ENCODE results near the gene RPN1.
A peak's percentile ranks its signal among the peaks of the same experiment; 100 is the strongest.

The RPN1 gene

DNA sequence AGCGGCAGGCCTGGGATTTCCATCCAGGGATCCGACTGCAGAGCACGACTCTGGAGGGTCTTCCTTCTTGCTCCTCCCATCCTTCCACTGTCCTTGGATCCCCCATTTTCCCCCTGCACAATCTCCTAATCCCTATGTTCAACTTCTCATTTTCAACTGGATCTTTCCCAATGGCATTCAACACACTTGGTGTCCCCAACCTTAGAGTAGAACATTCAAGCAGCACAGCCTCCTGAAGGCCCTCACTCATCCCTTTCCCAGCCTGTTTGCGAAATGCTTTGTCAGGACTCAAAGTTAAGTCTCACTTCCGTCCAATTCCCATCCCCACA is 32.3 kb downstream of the RPN1 start:
- Histone ChIP-seq H3K4me3 (ENCODE audit: low read length) (peak overlapping the region; percentile 85), H3K36me3 (ENCODE audit: control insufficient read depth, insufficient read depth, low read length, severe bottlenecking) (peaks cover 46% of the 10 kb centered on the region), H3K4me1 (ENCODE audit: control insufficient read depth, insufficient read depth, low read length) (peaks cover 26% of the 10 kb centered on the region), H3K9me3 (ENCODE audit: control insufficient read depth, low read length) (no peaks in the 10 kb centered on the region), H3K27me3 (replicated peaks; ENCODE audit: control insufficient read depth, insufficient read depth, low read length) (no peaks in the 10 kb centered on the region), H3K9ac (ENCODE audit: low read length) (peak overlapping the region; percentile 92)
- no peak for DNase-seq (ENCODE audit: low read depth)

DNA sequence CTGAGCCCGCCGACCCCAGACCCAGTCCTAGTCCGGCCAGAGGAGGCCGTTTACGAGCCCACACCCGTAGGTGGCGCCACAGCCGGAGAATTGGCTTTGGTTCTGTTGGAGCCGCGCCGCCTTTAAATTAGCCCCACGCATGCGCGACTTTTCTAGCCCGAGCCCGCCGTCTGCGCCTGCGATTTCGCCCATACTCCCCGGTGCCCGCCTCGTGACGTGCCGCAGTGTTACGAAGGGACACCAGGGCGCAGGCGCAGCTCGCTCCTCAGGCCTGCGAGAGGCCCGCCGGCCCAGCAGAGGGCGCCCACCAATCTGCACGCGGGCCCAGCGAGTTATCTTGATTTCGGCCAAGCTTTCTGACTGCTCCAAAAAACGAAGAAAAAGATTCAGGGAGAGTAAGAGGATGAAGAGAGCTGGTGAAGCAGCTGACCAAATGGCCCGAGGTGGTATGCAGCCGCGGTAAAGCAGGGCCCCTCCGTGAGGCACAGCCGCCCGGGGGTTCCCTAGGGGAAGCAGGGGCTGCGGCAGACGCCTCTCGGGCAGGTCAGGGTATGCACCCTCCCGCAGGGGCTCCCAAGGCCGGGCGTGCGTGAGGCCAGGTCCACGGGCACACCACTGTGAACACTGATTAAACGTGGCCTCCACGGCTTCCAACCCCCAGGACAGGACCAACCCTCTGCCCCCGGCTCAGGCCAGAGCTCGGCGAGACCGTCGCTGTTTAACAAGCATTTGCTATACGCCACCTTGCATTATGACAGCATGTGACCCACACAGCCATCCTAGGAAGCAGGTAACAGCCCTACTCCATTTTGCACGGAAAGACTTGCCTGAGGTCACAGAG is 32.8 kb downstream of the RPN1 start:
- no peaks in the 10 kb centered on the region for H3K27me3 ChIP-seq (replicated peaks; ENCODE audit: control insufficient read depth, insufficient read depth, low read length)
- peaks cover 24% of the 10 kb centered on the region for H3K4me1 ChIP-seq (ENCODE audit: control insufficient read depth, insufficient read depth, low read length)
- no peaks in the 10 kb centered on the region for H3K9me3 ChIP-seq (ENCODE audit: control insufficient read depth, low read length)
- peak overlapping the region; percentile 85 for H3K4me3 ChIP-seq (ENCODE audit: low read length)
- peaks cover 44% of the 10 kb centered on the region for H3K36me3 ChIP-seq (ENCODE audit: control insufficient read depth, insufficient read depth, low read length, severe bottlenecking)
- DNase-seq (ENCODE audit: low read depth): peak; percentile 100
- H3K9ac ChIP-seq (ENCODE audit: low read length): peak overlapping the region; percentile 92

DNA sequence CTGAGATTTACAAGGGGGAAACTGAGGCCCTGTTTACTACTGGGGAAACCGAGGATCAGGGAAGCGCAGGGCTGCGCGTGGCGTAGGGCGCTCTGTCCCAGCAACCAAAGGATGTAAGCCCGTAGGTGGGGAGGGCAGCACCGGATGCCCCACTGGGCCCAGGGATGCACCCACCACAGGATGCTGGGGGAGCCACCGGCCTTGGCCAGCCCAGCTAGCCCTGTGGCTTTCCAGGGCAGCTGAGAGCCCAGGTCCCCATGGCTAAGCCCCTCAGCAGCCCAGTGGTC is 33.4 kb downstream of the RPN1 start:
- Histone ChIP-seq H3K4me3 (ENCODE audit: low read length) (peak overlapping the region; percentile 85), H3K36me3 (ENCODE audit: control insufficient read depth, insufficient read depth, low read length, severe bottlenecking) (peaks cover 40% of the 10 kb centered on the region), H3K27me3 (replicated peaks; ENCODE audit: control insufficient read depth, insufficient read depth, low read length) (no peaks in the 10 kb centered on the region), H3K9ac (ENCODE audit: low read length) (peak overlapping the region; percentile 92), H3K4me1 (ENCODE audit: control insufficient read depth, insufficient read depth, low read length) (peaks cover 24% of the 10 kb centered on the region), H3K9me3 (ENCODE audit: control insufficient read depth, low read length) (no peaks in the 10 kb centered on the region)
- DNase-seq (ENCODE audit: low read depth): no peak

DNA sequence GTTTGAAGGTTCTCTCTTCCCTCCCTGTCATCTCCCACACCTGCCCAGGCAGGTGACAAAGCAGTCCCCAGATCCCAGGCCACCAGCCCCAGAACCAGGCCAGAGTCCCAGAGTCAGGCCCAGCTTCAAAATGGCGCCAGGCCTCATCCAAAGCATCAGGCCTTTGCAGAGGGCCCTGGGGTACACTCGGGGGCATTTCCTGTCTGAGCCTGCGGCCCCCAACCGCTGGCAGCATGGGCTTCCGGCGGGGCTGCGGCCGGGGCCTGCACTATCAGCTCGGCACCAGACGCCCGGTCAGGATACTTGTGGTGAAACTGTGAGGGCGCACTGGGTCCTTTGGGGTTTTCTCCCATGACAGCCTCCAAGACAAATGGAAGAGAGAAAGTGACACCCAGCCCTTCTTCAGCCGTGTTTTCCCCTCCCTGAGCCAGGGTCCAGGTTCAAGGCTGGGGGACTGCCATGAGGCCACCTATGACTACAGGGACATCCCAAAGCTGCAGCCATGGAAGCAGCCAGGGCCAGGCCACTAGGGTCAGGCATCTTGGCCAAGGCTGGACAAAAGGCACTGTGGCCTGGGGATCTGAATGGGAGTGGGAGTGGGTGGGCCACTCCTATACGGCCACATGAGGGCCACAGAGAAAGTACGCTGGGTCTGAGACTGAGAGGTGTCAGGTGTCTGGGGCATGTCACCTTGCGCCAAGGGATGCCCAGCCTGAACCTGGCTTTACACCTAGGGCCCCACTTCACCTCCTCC is 33.9 kb downstream of the RPN1 start:
- Histone ChIP-seq H3K4me1 (ENCODE audit: control insufficient read depth, insufficient read depth, low read length) (peaks cover 24% of the 10 kb centered on the region), H3K36me3 (ENCODE audit: control insufficient read depth, insufficient read depth, low read length, severe bottlenecking) (peaks cover 35% of the 10 kb centered on the region), H3K27me3 (replicated peaks; ENCODE audit: control insufficient read depth, insufficient read depth, low read length) (no peaks in the 10 kb centered on the region), H3K9ac (ENCODE audit: low read length) (peak overlapping the region; percentile 92), H3K4me3 (ENCODE audit: low read length) (peak overlapping the region; percentile 85), H3K9me3 (ENCODE audit: control insufficient read depth, low read length) (no peaks in the 10 kb centered on the region)
- DNase-seq (ENCODE audit: low read depth): no peak

DNA sequence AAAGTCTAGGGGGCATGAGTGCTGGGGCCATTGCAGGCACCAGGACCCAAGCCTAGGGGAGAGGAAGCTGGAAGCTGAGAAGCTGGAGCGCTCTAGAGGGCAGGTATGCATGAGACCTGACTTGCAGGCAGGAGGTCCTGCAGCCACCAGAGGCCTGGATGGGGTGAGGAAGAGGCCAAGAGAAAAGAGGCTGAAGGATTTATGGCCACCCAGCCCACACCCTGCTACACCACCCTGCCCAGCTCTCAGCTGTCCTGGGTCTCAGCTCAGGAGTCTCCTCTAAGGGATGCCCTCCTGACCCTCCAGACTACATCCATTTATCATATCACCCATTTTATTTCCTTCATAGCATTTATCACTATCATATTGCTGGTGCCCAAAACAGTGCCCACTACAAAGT is 36.5 kb downstream of the RPN1 start:
- Histone ChIP-seq H3K9ac (ENCODE audit: low read length) (no peak overlapping the region), H3K4me3 (ENCODE audit: low read length) (no peak overlapping the region), H3K9me3 (ENCODE audit: control insufficient read depth, low read length) (no peaks in the 10 kb centered on the region), H3K4me1 (ENCODE audit: control insufficient read depth, insufficient read depth, low read length) (peaks cover 15% of the 10 kb centered on the region), H3K27me3 (replicated peaks; ENCODE audit: control insufficient read depth, insufficient read depth, low read length) (no peaks in the 10 kb centered on the region), H3K36me3 (ENCODE audit: control insufficient read depth, insufficient read depth, low read length, severe bottlenecking) (peaks cover 9% of the 10 kb centered on the region)
- DNase-seq (ENCODE audit: low read depth): no peak

DNA sequence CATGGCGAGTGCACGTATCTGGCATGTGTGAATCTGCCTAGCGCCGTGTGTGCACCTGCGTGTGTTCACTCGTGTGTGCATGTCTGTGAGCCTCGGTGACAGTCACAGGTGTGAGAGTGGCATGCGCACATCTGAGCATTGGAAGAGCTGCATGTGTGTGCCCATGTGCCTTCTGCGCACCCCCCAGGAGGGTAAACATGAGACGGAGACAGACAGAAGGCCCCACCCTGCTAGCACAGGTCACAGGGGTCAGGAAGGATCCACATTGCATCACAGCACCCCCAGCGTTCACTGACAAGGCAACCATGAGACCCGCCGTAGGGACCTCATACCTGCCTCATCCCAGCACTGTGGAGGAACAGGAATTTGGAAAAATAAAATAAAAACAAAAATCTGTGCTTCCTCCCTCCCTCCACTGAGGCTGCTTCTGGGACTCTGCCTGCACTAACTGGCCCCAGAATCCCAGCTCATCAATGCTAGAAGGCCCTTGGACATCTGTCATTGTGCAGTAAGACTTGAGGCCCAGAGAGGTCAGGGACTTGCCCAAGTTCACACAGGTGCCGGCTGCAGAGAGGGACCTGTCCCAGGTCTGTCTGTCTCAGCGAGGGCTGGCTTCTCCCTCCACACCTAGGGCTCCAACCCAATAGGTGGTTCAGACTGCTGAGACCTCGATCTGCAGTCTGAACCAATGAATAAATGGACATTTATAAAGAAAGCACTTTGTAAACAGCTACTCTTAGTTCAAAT is 37.4 kb downstream of the RPN1 start:
- H3K36me3 ChIP-seq (ENCODE audit: control insufficient read depth, insufficient read depth, low read length, severe bottlenecking): peaks cover 4% of the 10 kb centered on the region
- no peak overlapping the region for H3K9ac ChIP-seq (ENCODE audit: low read length)
- H3K9me3 ChIP-seq (ENCODE audit: control insufficient read depth, low read length): no peaks in the 10 kb centered on the region
- no peak overlapping the region for H3K4me3 ChIP-seq (ENCODE audit: low read length)
- no peak for DNase-seq (ENCODE audit: low read depth)
- peaks cover 7% of the 10 kb centered on the region for H3K4me1 ChIP-seq (ENCODE audit: control insufficient read depth, insufficient read depth, low read length)
- H3K27me3 ChIP-seq (replicated peaks; ENCODE audit: control insufficient read depth, insufficient read depth, low read length): no peaks in the 10 kb centered on the region

DNA sequence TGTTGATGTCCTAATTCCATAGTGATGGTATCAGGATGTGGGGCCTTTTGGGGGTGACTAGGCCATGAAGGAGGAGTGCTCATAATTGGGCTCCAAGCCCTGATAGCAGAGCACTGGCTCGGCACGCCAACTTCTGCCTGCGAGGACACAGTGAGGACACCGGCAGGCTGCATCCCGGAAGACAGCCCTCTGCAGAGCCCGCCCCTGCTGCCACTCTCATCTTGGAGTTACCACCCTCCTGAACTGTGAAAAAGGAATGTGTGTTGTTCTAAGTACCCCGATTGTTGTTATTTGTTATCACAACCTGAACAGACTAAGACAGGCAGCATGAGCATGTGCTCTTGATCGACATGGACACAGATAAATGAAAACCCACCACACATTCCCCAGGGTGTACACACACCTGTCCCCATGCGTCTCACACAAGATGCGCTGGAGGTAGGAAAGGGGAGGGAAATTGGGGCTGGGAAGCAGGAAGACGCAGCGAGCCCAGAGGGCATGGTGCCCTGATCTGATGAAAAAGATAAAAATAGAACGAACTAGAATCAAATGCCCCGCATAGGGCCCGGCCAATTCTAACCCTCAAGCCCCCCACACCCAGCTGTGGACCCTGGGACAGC is 40.1 kb downstream of the RPN1 start:
- DNase-seq (ENCODE audit: low read depth): no peak
- no peak overlapping the region for H3K4me3 ChIP-seq (ENCODE audit: low read length)
- H3K36me3 ChIP-seq (ENCODE audit: control insufficient read depth, insufficient read depth, low read length, severe bottlenecking): peaks cover 4% of the 10 kb centered on the region
- H3K9ac ChIP-seq (ENCODE audit: low read length): no peak overlapping the region
- no peaks in the 10 kb centered on the region for H3K27me3 ChIP-seq (replicated peaks; ENCODE audit: control insufficient read depth, insufficient read depth, low read length)
- peaks cover 4% of the 10 kb centered on the region for H3K4me1 ChIP-seq (ENCODE audit: control insufficient read depth, insufficient read depth, low read length)
- no peaks in the 10 kb centered on the region for H3K9me3 ChIP-seq (ENCODE audit: control insufficient read depth, low read length)

DNA sequence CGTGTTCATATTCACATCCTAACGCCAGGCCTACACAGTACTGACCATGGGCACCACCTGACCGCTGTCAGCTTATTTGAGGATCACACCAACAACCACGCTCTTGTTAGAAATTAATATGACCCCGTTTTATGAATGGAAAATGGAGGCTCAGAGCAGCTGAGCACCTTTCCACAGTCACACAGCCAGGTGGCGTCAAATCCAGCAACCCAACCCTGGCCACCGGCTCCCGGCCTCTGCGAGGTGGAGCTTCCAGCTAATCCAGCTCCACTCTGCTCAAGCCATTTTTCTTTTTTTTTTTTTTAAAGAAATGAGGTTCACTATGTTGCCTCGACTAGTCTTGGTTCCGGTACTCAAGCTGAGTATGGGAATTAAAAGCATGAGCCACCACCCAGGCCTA is 41.3 kb downstream of the RPN1 start:
- Histone ChIP-seq H3K4me1 (ENCODE audit: control insufficient read depth, insufficient read depth, low read length) (peaks cover 4% of the 10 kb centered on the region), H3K4me3 (ENCODE audit: low read length) (no peak overlapping the region), H3K36me3 (ENCODE audit: control insufficient read depth, insufficient read depth, low read length, severe bottlenecking) (peaks cover 4% of the 10 kb centered on the region), H3K9ac (ENCODE audit: low read length) (no peak overlapping the region), H3K9me3 (ENCODE audit: control insufficient read depth, low read length) (no peaks in the 10 kb centered on the region), H3K27me3 (replicated peaks; ENCODE audit: control insufficient read depth, insufficient read depth, low read length) (no peaks in the 10 kb centered on the region)
- DNase-seq (ENCODE audit: low read depth): no peak

DNA sequence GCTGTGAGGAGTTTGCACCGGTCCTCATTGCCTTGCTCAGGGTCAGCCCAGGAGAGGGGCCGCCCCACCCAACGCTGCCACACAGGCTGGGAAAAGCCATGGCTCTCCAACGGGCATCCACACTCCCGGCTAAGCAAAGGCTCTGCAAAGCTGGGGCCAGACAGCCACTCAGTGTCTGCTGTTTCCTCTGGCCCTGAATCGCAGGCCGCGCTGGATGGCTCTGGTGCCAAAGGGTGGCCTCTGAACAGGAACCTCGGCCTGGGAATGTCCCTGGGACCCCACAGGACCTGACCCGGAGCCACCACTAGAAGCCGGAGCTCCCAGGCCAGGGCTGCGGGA is 42.9 kb downstream of the RPN1 start:
- DNase-seq (ENCODE audit: low read depth): no peak
- Histone ChIP-seq H3K9ac (ENCODE audit: low read length) (peak overlapping the region; percentile 80), H3K36me3 (ENCODE audit: control insufficient read depth, insufficient read depth, low read length, severe bottlenecking) (no peaks in the 10 kb centered on the region), H3K4me1 (ENCODE audit: control insufficient read depth, insufficient read depth, low read length) (peaks cover 4% of the 10 kb centered on the region), H3K27me3 (replicated peaks; ENCODE audit: control insufficient read depth, insufficient read depth, low read length) (no peaks in the 10 kb centered on the region), H3K4me3 (ENCODE audit: low read length) (peak overlapping the region; percentile 81), H3K9me3 (ENCODE audit: control insufficient read depth, low read length) (no peaks in the 10 kb centered on the region)

DNA sequence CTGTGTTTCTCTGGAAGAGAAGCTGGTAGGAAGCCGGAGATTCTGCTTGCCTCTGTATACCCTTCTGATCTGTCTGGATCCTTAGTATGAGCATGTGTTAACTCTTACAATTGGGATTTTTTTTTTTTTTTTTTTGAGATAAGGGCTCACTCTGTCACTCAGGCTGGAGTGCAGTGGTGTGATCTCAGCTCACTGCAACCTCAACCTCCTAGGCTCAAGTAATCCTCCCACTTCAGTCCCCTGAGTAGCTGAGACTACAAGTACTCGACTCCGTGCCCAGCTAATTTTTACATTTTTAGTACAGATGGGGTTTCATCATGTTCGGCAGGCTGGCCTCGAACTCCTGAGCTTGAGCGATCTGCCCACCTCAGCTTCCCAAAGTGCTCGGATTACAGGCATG is 44.5 kb downstream of the RPN1 start:
- Histone ChIP-seq H3K36me3 (ENCODE audit: control insufficient read depth, insufficient read depth, low read length, severe bottlenecking) (no peaks in the 10 kb centered on the region), H3K27me3 (replicated peaks; ENCODE audit: control insufficient read depth, insufficient read depth, low read length) (no peaks in the 10 kb centered on the region), H3K4me3 (ENCODE audit: low read length) (no peak overlapping the region), H3K4me1 (ENCODE audit: control insufficient read depth, insufficient read depth, low read length) (peaks cover 4% of the 10 kb centered on the region), H3K9me3 (ENCODE audit: control insufficient read depth, low read length) (no peaks in the 10 kb centered on the region), H3K9ac (ENCODE audit: low read length) (no peak overlapping the region)
- no peak for DNase-seq (ENCODE audit: low read depth)

Measured in adipocyte (in vitro differentiated cells).